Spleen (tissue), 7 donors: ENCODE results near the gene C5.

Experiments
- POLR2A ChIP-seq, 3 donors: fragments of 450-650 bp; IDR thresholded peaks; one replicate each; pipeline ENCODE4 v1.5.1; 2017; ENCODE audit warnings: antibody characterized with exemption in 3 of 3, mild to moderate bottlenecking in 1 of 3
- POLR2AphosphoS5 ChIP-seq, 3 donors: sonication (generic); formaldehyde crosslinking; IDR thresholded peaks; one replicate each; pipeline ENCODE4 v1.5.1; 2017; ENCODE audit warnings: antibody characterized with exemption in 3 of 3
- TF ChIP-seq, protein P1 (sequence below), 11 experiments: fragments of 200-600 bp in 7 of 11; fragments of 450-650 bp in 4 of 11; sonication (generic) in 4 of 11; IDR thresholded peaks in 8 of 11; conservative IDR thresholded peaks in 3 of 11; 1 replicate in 7 of 11; 2 replicates in 4 of 11; pipeline versions ENCODE4 v1.4.0 to v1.8.0; 2016 to 2021; ENCODE audit warnings: antibody characterized with exemption in 11 of 11, inconsistent platforms in 4 of 11, mild to moderate bottlenecking in 1 of 11
- donor health status: DM: no; HTN: no; CAD: no; lungs with moderate emphysema.
- donor health status: DM: no; HTN: no; CAD: no.
- donor health status: DM: no; HTN: no; CAD: no.

DNA sequence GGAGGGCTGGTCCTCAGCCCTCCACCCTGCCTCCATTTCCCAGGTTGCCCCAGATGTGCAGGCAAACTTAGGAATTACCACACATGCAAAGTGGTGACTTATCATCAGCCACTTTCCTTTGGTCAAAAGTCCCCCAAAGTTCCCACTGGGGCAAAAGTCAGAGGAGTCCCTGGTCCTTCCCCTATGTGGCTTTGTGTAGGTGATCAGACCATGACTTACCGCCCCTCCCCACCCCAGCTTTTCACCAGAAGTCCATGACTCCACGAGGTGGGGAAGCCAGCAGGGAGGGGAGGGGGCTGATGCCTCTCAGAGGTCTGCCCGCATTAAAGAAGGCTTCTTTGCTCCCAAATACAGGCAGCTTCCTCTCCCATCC, 129.3 kb downstream of the C5 start:
- TF ChIP-seq, protein P1, sequence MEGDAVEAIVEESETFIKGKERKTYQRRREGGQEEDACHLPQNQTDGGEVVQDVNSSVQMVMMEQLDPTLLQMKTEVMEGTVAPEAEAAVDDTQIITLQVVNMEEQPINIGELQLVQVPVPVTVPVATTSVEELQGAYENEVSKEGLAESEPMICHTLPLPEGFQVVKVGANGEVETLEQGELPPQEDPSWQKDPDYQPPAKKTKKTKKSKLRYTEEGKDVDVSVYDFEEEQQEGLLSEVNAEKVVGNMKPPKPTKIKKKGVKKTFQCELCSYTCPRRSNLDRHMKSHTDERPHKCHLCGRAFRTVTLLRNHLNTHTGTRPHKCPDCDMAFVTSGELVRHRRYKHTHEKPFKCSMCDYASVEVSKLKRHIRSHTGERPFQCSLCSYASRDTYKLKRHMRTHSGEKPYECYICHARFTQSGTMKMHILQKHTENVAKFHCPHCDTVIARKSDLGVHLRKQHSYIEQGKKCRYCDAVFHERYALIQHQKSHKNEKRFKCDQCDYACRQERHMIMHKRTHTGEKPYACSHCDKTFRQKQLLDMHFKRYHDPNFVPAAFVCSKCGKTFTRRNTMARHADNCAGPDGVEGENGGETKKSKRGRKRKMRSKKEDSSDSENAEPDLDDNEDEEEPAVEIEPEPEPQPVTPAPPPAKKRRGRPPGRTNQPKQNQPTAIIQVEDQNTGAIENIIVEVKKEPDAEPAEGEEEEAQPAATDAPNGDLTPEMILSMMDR (IDR thresholded peaks at IDR 0.05 in 8 of 11, conservative IDR thresholded peaks at IDR 0.05 in 3 of 11) = no peak
- TF ChIP-seq POLR2AphosphoS5 (IDR thresholded peaks at IDR 0.05) (no peak), POLR2A (IDR thresholded peaks at IDR 0.05) (no peak)
